HG03066 (cell line): Measurements from ENCODE around the gene KIF25.
"Not testable (repeated sequence)": the region's sequence is repeated elsewhere in the genome, so short reads cannot be mapped to it uniquely, and the experiment has no call there.

ENCODE experiments used
- ATAC-seq: cut with Tn5 transposase; IDR thresholded peaks from one replicate; pipeline ENCODE4 v1.9.1; 2021; ENCODE audit warnings: low read depth; ENCODE audit not compliant: unreplicated experiment

The KIF25 gene

DNA sequence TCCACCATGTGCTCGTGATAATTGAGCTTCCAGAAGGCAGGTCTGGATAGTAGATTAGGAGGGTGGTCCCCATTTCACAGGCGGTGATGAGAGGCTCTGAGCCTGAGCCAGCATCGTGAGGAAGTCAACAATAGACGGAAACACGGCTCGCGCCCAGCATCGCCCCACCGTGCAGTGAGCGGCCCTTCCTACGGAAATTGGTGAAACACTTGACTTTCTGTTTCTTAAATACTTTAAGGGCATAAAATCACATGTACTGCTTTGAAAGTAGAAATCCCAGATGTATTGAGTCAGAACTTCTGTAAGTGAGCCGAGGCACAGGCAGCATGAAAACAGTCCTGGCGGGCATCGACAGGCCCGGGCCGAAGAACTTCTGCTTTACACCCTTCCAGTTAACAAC, 4.3 kb upstream of the KIF25 start:
- no peak for ATAC-seq

DNA sequence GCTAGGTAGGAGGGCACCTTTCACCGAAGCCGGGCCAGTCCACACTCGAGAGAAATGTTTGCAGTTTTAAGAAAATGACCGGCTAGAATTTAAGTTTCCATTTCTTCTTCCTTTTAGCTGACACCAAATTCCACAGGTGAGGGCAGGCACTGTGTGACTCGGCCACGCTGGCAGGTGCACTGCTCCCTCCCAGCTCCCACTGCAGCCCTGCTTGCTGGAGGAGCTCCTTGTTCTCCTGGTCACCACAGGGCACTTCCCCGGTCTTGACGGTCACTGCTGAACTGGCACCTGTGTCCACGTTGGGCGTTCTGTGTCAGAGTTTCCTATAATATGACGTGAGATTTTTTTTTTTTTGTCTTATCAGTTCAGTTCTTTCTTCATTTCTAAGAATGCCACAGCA, 3.6 kb upstream of the KIF25 start:
- no peak for ATAC-seq

DNA sequence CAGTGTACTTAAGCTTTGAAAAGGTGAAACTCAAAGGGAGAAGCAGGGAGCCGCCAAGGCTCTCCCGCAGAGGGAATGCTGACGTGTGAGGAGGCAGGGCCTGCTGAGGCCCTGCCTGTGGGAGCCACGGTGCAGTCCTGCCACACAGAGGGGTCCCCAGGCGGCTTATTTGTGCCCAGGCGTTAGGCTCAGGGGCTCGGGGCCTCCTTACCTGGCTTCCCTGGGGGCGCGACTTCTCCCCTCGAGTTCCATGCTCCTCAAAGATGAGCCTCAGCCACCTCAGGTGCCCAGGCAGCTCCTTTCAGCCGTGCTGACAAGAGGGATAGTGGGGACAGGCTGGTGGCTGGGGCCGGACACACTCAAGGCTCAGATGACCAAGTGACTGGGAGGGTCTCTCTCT, 2.2 kb upstream of the KIF25 start:
- no peak for ATAC-seq

DNA sequence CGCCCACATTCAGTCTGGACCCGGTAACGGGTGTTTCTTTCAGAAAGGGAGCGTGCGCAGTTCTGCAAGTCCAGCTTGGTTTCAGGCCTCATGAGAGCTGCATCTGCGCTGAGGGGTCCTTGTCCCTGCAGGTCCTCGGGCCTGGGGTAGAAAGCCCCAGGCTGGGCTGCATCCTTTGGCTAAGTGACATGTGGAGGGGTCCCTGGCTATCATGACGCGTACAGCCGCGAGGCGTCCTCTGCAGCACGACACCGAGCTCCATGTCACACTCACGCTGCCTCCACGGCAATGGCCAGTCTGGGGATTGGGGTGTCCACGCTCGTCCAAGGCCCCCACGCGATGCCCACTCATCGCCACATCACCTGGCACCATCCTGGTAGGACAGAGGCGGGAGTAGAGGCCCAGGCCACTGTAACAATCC, 1.7 kb upstream of the KIF25 start:
- ATAC-seq = no peak

DNA sequence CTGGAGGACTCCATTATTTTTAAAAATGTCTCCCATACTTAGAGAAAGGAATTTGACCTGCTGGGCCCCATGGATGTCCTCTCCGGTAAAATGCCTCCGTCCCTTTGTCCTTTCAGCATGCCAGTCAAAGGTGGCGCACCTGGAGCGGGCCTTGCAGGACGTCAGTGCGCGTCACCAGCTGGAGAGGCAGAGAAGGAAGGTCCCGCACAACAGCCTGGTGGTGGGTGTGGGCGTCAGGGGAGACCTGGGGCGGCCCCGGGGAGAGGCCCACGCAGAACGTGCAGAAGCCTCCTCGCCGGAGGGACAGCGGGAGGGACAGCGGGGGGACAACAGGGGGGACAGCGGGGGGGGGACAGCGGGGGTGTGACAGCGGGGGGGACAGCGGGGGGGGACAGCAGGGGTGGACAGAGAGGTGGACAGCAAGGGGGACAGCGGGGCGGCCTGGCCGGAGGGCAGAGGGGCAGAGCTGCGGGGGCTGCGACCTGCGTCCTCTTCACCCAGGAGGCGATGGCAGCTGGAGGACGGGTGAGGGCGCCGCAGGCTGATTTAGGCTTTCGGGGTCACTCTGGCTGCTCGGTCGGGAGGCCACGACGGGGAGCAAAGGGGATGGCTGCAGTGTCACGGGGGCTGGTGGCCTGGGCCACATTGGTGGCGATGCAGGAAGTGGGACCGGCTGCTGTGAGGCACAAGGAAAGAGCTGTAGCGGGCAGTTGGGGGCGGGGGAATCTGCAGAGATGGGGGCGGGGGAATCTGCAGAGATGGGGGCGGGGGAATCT, 859 bp upstream of the KIF25 start:
- no peak for ATAC-seq

DNA sequence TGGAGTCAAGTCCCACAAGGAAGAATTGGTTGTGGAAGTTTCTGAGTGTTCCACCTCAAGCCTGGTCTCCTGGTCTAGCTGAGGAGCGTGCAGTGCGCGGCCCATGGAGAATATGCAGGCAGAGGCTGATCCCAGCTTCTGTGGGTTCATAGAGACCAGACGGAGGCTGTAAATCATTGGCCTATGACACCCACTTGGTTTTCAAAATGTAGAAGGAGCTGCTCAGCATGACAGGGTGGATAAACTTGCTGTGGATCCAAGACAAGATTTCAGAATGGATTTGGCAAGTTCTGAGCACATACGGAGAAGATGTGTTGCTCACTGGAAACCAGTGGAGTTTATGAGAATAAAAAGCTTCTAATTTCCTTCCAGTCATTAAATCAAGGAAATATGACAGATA, 744 bp downstream of the KIF25 start:
- ATAC-seq = no peak

DNA sequence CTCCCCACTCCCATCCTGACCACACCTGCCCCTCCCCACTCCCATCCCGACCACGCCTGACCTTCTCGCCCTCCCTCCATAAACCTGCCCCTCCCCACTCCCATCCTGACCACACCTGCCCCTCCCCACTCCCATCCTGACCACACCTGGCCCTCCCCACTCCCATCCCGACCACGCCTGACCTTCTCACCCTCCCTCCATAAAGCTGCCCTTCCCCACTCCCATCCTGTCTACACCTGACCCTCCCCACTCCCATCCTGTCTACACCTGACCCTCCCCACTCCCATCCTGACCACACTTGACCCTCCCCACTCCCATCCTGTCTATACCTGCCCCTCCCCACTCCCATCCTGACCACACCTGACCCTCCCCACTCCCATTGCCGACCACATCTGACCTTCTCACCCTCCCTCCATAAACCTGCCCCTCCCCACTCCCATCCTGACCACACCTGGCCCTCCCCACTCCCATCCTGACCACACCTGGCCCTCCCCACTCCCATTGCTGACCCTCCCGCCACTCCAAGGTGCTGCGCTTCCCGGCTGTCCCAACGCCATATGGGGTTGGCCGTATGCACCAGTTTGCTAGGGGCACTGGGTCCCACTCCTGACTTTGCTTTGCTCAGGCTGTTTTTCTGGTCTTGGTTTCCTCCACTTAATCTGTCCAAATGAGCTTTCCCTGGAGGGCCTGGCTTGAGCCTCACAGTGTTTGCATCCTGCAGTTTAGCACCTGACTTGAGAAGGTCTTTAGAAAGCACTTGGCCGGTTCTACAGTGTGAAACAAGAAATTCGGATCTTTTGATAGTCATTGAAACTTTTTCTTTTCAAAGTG, 2.9 kb downstream of the KIF25 start:
- ATAC-seq = no peak

DNA sequence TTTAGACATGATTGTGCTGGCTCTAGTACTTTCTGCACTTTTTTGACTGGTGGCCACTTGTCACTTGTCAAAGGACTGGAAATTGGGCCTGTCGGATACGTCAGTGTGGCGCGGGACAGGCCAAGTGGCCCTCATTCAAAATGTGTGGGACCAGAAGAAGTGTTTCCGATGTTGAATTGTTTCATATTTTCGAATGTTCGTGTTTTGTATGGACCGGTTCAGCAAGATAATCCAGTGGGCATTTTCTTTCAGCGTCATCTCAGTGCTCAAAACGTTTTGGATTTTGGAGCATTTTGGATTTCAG, 3.5 kb downstream of the KIF25 start:
- no peak for ATAC-seq

DNA sequence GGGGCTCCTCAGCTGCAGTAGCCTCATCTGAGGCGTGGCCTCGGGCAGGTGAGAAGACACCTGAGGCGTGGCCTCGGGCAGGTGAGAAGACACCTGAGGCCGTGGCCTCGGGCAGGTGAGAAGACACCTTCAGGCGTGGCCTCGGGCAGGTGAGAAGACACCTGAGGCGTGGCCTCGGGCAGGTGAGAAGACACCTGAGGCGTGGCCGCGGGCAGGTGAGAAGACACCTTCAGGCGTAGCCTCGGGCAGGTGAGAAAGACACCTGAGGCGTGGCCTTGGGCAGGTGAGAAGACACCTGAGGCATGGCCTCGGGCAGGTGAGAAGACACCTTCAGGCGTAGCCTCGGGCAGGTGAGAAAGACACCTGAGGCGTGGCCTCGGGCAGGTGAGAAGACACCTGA, 4.0 kb downstream of the KIF25 start:
- not testable (repeated sequence) for ATAC-seq

DNA sequence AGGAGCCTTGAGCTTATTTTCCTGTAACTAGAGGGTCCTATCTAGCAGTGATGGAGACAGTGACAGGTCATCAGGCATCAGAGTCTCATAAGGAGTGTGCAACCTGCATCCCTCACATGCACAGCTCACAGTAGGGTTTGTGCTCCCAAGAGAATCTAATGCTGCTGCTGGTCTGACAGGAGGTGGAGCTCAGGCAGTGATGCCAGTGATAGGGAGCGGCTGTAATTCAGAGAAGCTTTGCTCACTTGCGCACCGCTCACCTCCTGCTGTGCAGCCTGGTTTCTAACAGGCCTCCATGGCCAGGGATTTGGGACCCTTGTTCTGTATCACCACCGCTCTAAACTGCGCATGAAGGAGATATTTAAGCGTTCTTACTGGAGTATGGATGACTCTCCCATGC, 5.3 kb downstream of the KIF25 start:
- ATAC-seq = no peak

DNA sequence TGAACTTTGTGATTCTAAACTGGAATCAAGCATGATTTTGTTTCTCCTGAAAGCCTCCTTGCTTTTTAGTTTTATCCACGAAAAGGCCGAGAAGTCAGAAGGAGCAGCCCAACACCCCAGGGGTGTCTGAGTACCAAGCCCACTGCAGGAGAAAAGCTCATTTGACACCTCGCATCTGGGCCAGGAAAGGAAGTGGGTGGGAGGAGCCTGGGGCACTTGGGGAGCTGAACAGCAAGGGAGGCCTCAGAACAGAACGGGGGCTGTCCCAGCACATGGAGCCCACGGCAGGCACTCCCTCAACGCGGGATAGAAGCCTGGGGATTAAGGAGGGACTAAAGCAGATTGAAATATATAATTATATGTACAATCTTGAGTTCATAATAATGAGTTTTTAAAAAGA, 6.6 kb downstream of the KIF25 start:
- no peak for ATAC-seq

DNA sequence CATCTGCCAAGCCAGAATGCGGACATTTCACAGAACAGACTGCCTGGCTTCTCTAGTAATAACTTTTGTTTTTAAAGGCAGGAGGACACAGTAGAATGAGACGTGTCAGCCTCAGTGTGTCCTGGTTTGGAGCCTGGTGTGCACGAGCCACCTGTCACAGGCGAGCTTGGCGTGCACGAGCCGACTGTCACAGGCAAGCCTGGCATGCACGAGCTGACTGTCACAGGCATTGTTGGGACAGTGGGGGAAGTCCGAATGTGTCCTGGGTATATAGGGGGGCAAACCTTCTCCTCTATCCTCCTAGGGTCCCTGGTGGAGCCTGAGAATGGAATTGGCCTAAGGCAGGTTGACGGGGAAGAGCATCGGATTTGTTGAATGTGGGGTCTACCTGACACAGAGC, 7.5 kb downstream of the KIF25 start:
- no peak for ATAC-seq

DNA sequence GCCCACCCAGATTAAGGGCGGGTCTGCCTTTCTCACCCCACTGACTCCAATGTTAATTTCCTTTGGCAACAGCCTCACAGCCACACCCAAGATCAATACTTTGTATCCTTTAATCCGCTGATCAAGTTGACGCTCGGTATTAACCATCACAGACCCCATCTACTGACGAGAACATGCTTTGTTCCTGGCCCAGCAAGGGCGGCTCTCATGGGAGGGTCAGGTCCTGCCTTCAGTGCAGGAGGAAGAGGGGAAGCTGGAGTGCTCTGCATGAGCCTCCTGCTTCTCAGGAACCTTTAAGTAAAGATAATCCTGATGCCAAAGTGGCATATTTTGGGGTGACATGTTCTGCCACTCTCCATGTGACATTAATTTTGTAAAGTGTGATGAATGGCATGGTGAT, 8.3 kb downstream of the KIF25 start:
- ATAC-seq = no peak

DNA sequence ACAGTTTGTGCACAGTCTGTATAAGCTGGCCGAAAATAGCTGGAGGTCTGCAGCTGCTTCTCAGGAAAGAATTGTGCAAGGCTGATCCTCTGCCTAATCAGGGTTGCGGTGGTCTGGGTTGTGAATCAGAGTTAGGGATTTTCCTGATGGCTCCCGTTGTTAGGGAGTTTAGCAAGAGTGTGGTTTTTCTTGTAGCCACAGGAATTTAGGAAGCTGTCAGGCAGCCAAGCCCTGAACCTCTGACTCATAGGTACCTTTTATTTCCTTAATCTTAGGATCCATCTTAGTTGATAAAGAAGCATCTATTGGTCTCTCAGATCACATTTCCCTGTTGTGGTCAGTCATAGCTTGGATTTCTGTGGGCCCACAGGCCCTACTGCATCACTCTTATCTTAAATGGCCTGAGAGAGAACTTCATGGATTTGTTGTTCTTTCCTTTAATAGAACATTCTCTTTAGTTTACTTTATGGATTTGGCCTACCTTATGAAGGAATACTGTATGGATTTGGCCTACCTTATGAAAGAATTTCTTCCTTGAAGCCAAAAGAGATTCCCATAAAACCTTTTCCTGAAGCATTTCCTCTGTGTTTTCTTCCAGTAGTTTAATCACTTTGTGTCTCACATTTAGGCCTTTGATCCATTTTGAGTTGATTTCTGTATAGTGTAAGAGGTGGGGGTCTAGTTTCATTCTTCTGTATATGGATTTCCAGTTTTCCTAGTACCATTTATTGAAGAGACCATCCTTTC, 10.3 kb downstream of the KIF25 start:
- ATAC-seq = no peak

DNA sequence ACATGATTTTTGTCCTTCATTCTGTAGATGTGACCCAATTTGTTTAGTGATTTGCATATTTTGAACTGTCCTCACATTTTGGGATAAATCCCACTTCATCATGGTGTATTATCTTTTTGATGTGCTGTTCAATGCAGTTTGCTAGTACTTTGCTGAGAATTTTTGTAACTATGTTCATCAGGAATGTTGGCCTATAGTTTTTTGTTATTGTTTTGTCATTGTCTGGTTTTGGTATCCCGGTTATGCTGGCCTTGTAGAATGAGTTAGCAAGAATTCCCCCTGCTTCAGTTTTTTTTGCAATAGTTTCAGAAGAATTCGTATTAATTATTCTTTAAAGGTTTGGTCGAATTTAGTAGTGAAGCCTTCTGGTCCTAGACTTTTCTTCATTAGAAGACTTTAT, 11.9 kb downstream of the KIF25 start:
- no peak for ATAC-seq

DNA sequence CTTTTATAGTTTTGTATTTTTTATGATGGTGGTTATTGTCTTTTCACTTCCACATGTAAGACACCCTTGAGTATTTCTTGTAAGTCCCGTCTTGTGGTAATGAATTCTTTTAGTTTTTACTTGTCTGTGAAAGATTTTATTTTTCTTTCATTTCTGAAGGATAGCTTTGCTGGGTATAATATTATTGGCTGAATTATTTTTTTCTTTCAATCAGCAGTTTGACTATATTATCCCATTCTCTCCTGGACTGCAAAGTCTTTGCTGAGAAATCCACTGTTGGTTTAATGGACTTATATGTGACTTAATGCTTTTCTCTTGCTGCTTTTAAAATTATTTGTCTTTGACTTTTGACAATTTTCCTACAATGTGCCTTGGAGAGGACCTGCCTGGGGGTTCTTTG, 13.8 kb downstream of the KIF25 start:
- no peak for ATAC-seq

DNA sequence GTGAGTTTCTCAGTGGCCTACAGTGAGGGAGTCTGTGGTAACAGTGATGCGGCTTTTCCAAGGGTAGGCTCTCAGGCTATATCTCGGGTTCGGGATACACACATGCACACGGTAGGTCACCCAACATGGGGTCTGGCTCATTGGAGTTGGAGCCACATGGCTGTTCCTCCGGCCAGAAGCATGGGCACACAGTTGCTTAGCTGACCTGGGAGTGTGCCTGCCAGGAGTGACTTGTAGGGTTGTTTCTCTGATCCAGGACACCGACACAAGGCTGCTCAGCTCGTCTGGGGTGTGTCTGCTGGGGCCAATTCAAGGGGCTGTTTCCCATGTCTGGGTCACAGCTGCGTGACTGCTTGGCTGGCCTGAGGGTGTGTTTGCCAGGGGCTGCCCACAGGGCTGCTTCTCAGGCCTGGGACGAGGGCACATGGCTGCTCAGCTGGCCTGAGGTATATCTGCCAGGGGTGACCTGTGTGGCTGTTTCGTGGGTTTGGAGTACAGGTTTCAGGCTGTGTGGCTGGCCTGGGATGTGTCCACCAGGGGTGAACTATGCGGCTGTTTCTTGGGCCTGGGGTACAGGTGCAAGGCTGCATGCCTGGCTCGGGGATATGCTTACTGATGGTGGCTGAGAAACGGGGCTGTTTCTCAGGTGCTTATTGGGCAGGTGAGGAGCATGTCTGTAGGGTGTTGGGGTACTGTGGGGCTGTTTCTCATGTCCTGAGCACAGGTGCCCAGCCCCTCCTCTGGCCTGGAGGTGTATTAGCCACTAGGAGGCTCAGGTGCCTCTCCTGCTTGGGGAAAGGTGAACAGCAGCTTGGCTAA, 15.2 kb downstream of the KIF25 start:
- ATAC-seq = no peak

DNA sequence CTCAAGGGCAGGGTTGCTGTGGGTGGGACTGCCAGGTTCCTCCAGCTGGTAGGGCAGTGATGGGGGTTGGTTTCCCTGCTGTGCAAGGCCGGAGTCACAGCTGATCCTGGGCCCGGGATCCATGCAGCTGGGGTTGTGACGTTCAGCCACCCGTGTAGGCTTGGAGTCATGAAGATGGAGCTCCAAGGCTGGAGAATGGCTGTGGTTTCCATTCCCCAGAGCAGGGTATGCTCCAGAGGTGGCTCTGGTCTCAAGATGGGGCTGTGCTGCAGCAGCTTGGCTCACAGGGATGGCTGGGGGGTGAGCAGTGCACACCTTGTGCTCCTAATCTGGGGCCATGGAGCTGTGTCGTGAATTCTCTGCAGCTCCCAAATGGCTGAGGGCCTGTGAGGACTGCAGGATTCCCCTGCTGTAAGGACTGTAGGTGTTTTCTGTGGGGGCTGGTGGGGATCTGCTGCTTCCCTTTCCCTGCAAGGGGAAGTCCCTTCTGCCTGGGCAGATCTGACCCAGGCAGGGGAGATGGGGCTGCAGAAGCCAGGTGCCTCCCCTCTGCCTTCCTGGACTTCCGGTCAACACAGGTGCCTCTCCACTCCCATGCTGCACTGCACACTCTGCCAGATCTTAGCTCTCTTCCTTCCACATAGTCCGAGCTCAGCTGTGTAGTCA, 15.9 kb downstream of the KIF25 start:
- no peak for ATAC-seq

DNA sequence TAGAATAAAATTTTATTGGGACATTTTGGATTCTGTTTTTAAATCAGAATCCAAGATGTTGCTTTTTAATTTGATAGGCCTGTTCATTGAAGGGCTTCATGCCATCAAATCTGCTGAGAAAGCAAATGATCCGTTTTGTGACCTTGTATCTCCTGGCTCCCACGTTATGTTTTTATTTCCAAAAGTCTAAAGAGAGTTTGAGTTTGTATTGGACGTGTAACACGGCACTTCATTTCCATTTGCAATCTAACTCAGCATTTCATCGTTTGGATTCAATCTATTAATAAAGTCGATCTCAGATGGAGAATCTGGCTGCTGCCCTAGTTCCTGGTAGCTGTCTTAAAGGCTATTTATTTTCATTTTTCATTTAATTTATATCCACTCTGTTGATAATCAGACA, 17.0 kb downstream of the KIF25 start:
- ATAC-seq = no peak

DNA sequence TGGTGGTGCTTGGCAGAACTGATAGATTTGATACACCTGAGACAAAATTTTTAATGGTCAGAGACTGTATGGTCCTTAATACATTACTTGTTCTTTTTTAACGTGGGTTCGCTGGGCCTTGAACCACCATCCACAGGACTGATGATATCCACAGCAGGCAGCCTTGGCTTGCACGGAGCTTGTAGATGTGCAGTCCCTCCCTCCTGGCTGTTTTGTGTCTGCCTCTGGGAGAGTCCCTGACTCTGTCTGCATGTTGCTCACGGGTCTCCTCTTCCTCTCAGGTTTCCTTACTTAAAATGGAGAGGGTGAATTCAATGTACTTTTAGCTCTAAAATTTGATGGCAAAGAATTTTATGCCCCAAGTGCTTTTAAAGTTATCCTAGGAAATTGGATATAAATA, 17.5 kb downstream of the KIF25 start:
- ATAC-seq = no peak
